Measurements from ENCODE around the gene CTSO. TPM values are rescaled to one million over a fixed set of nuclear protein-coding genes. Genes with fewer than 3 reads are reported as not detected.

The CTSO gene
- total RNA-seq, 1 donor: 25.0 TPM

GRCh38 chr4:155931634-155932033 lies 22.0 kb downstream of the CTSO start:
- Histone ChIP-seq H4K20me1 (ENCODE audit: insufficient read depth, low read length) (no peaks in the 10 kb centered on the region), H3K4me3 (ENCODE audit: insufficient read depth, low read length) (no peak overlapping the region), H3K27me3 (ENCODE audit: insufficient read depth, low read length) (no peaks in the 10 kb centered on the region), H3K4me2 (ENCODE audit: insufficient read depth, low read length) (no peak overlapping the region), H3K27ac (ENCODE audit: low read depth, low read length) (no peak overlapping the region), H3K79me2 (ENCODE audit: insufficient read depth, low read length) (no peaks in the 10 kb centered on the region), H3K9me3 (ENCODE audit: low read depth, low read length) (no peaks in the 10 kb centered on the region), H3K36me3 (ENCODE audit: insufficient read depth, low read length) (no peaks in the 10 kb centered on the region), H2AFZ (ENCODE audit: low read length) (no peak overlapping the region), H3K4me1 (ENCODE audit: insufficient read depth, low read length) (no peaks in the 10 kb centered on the region)
- DNase-seq (ENCODE audit: insufficient read length, low spot score, missing footprints): no peak
- TF ChIP-seq CTCF (IDR thresholded peaks at IDR 0.05; ENCODE audit: extremely low read depth, low read depth, low read length): no peak

- Histone ChIP-seq H4K20me1 (ENCODE audit: insufficient read depth, low read length) (no peaks in the 10 kb centered on the region), H3K36me3 (ENCODE audit: insufficient read depth, low read length) (no peaks in the 10 kb centered on the region)
- TF ChIP-seq CTCF (IDR thresholded peaks at IDR 0.05; ENCODE audit: extremely low read depth, low read depth, low read length): no peak
These were observed 23.3 kb downstream of the CTSO start for GRCh38 chr4:155930330-155930729.

GRCh38 chr4:155929833-155930232 lies 23.8 kb downstream of the CTSO start:
- H3K4me1 ChIP-seq (ENCODE audit: insufficient read depth, low read length): no peaks in the 10 kb centered on the region
- no peak for DNase-seq (ENCODE audit: insufficient read length, low spot score, missing footprints)
- no peak for TF ChIP-seq CTCF (IDR thresholded peaks at IDR 0.05; ENCODE audit: extremely low read depth, low read depth, low read length)
- no peaks in the 10 kb centered on the region for H3K9me3 ChIP-seq (ENCODE audit: low read depth, low read length)
- no peak overlapping the region for H3K4me2 ChIP-seq (ENCODE audit: insufficient read depth, low read length)
- H3K79me2 ChIP-seq (ENCODE audit: insufficient read depth, low read length): no peaks in the 10 kb centered on the region
- no peak overlapping the region for H3K4me3 ChIP-seq (ENCODE audit: insufficient read depth, low read length)
- H2AFZ ChIP-seq (ENCODE audit: low read length): no peak overlapping the region
- H3K36me3 ChIP-seq (ENCODE audit: insufficient read depth, low read length): no peaks in the 10 kb centered on the region
- no peak overlapping the region for H3K27ac ChIP-seq (ENCODE audit: low read depth, low read length)
- H3K27me3 ChIP-seq (ENCODE audit: insufficient read depth, low read length): no peaks in the 10 kb centered on the region
- no peaks in the 10 kb centered on the region for H4K20me1 ChIP-seq (ENCODE audit: insufficient read depth, low read length)

More at GRCh38 chr4:155930330-155930729, 23.3 kb downstream of the CTSO start:
- no peaks in the 10 kb centered on the region for H3K4me1 ChIP-seq (ENCODE audit: insufficient read depth, low read length)
- H3K79me2 ChIP-seq (ENCODE audit: insufficient read depth, low read length): no peaks in the 10 kb centered on the region
- no peak for DNase-seq (ENCODE audit: insufficient read length, low spot score, missing footprints)
- H3K27ac ChIP-seq (ENCODE audit: low read depth, low read length): no peak overlapping the region
- H3K27me3 ChIP-seq (ENCODE audit: insufficient read depth, low read length): no peaks in the 10 kb centered on the region
- H3K4me3 ChIP-seq (ENCODE audit: insufficient read depth, low read length): no peak overlapping the region
- H3K9me3 ChIP-seq (ENCODE audit: low read depth, low read length): no peaks in the 10 kb centered on the region
- no peak overlapping the region for H2AFZ ChIP-seq (ENCODE audit: low read length)
- H3K4me2 ChIP-seq (ENCODE audit: insufficient read depth, low read length): no peak overlapping the region

GRCh38 chr4:155924637-155925036 lies 29.0 kb downstream of the CTSO start:
- H3K27me3 ChIP-seq (ENCODE audit: insufficient read depth, low read length): no peaks in the 10 kb centered on the region
- no peaks in the 10 kb centered on the region for H3K79me2 ChIP-seq (ENCODE audit: insufficient read depth, low read length)
- H2AFZ ChIP-seq (ENCODE audit: low read length): no peak overlapping the region
- H3K36me3 ChIP-seq (ENCODE audit: insufficient read depth, low read length): no peaks in the 10 kb centered on the region
- no peaks in the 10 kb centered on the region for H4K20me1 ChIP-seq (ENCODE audit: insufficient read depth, low read length)
- no peak overlapping the region for H3K4me3 ChIP-seq (ENCODE audit: insufficient read depth, low read length)
- no peak overlapping the region for H3K4me2 ChIP-seq (ENCODE audit: insufficient read depth, low read length)
- no peaks in the 10 kb centered on the region for H3K9me3 ChIP-seq (ENCODE audit: low read depth, low read length)
- TF ChIP-seq CTCF (IDR thresholded peaks at IDR 0.05; ENCODE audit: extremely low read depth, low read depth, low read length): no peak
- no peak overlapping the region for H3K27ac ChIP-seq (ENCODE audit: low read depth, low read length)
- no peaks in the 10 kb centered on the region for H3K4me1 ChIP-seq (ENCODE audit: insufficient read depth, low read length)
- no peak for DNase-seq (ENCODE audit: insufficient read length, low spot score, missing footprints)

Data from osteoblast (primary cell).